SK-N-MC (cell line): ENCODE measurements around the gene FKBP5.

Source experiments
- DNase-seq: peaks from one replicate; pipeline ENCODE4 v3.0.0-alpha.2; 2011; ENCODE audit warnings: low read depth, low spot score
- H3K27ac ChIP-seq: fragments of 200-600 bp; sonication (generic); 2 replicates; pipeline ENCODE4 v1.5.1; 2016; ENCODE audit warnings: mixed run types
- H3K36me3 ChIP-seq: fragments of 200-600 bp; sonication (generic); 2 replicates; pipeline ENCODE4 v1.6.1; 2017; ENCODE audit warnings: antibody characterized with exemption, low read length, mixed read lengths; ENCODE audit not compliant: insufficient read depth
- H3K4me3 ChIP-seq: fragments of 200-600 bp; sonication (generic); 2 replicates; pipeline ENCODE4 v1.5.1; 2016
- H3K9ac ChIP-seq: fragments of 200-600 bp; sonication (generic); 2 replicates; pipeline ENCODE4 v1.8.0; 2017; ENCODE audit warnings: mixed run types, mixed read lengths; ENCODE audit not compliant: insufficient read length
- H3K9me3 ChIP-seq: fragments of 200-600 bp; sonication (generic); 2 replicates; pipeline ENCODE4 v1.6.1; 2017; ENCODE audit warnings: low read depth, mild to moderate bottlenecking, antibody characterized with exemption, low read length, moderate library complexity, mixed read lengths
- EZH2 ChIP-seq: fragments of 200-600 bp; sonication (generic); IDR thresholded peaks from one replicate; pipeline ENCODE4 v1.6.1; 2017; ENCODE audit warnings: antibody characterized with exemption
- FOXP2 ChIP-seq: optimal IDR thresholded peaks from 2 replicates; pipeline ENCODE3; 2011; ENCODE audit warnings: mild to moderate bottlenecking, moderate library complexity; ENCODE audit not compliant: insufficient read depth; ENCODE audit errors: extremely low read length, control extremely low read depth
- POLR2AphosphoS5 ChIP-seq: IDR thresholded peaks from 2 replicates; pipeline ENCODE4 v1.6.1; 2012; ENCODE audit warnings: mild to moderate bottlenecking, low read depth, low read length, borderline replicate concordance

FKBP5 gene

GRCh38 chr6:35686436-35686835, 2.3 kb downstream of the FKBP5 start:
- no peak overlapping the region for H3K27ac ChIP-seq
- H3K36me3 ChIP-seq: no peaks in the 10 kb centered on the region
- peak overlapping the region; percentile 80 for H3K9ac ChIP-seq
- TF ChIP-seq POLR2AphosphoS5: no peak
- TF ChIP-seq FOXP2: no peak
- TF ChIP-seq EZH2: no peak
- no peaks in the 10 kb centered on the region for H3K9me3 ChIP-seq
- DNase-seq: no peak
- H3K4me3 ChIP-seq: peak overlapping the region; percentile 98

GRCh38 chr6:35683267-35683666, 5.4 kb downstream of the FKBP5 start:
- no peak for TF ChIP-seq POLR2AphosphoS5
- TF ChIP-seq FOXP2: no peak
- no peak for TF ChIP-seq EZH2
- Histone ChIP-seq H3K27ac (no peak overlapping the region), H3K4me3 (no peak overlapping the region), H3K9ac (no peak overlapping the region), H3K36me3 (0 out of 2 replicates have a peak, but pooled peaks cover 7% of the 10 kb centered on the region), H3K9me3 (no peaks in the 10 kb centered on the region)
- no peak for DNase-seq

GRCh38 chr6:35681298-35681697, 7.4 kb downstream of the FKBP5 start:
- no peak overlapping the region for H3K4me3 ChIP-seq
- H3K9me3 ChIP-seq: no peaks in the 10 kb centered on the region
- H3K36me3 ChIP-seq: 0 out of 2 replicates have a peak, but pooled peaks cover 7% of the 10 kb centered on the region
- no peak overlapping the region for H3K9ac ChIP-seq
- 0 out of 2 replicates have a peak overlapping the region, but pooled peaks have one; percentile 10 for H3K27ac ChIP-seq
- DNase-seq: no peak
- TF ChIP-seq FOXP2 (no peak), POLR2AphosphoS5 (no peak), EZH2 (no peak)

GRCh38 chr6:35679399-35679798, 9.3 kb downstream of the FKBP5 start:
- TF ChIP-seq POLR2AphosphoS5 (no peak), FOXP2 (no peak), EZH2 (no peak)
- Histone ChIP-seq H3K9me3 (no peaks in the 10 kb centered on the region), H3K9ac (no peak overlapping the region), H3K27ac (no peak overlapping the region), H3K4me3 (no peak overlapping the region), H3K36me3 (0 out of 2 replicates have a peak, but pooled peaks cover 7% of the 10 kb centered on the region)
- DNase-seq: no peak

GRCh38 chr6:35678814-35679213, 9.9 kb downstream of the FKBP5 start:
- H3K36me3 ChIP-seq: 0 out of 2 replicates have a peak, but pooled peaks cover 7% of the 10 kb centered on the region
- DNase-seq: no peak
- H3K9me3 ChIP-seq: no peaks in the 10 kb centered on the region
- no peak overlapping the region for H3K4me3 ChIP-seq
- TF ChIP-seq POLR2AphosphoS5: no peak
- TF ChIP-seq FOXP2: no peak
- TF ChIP-seq EZH2: no peak
- peak overlapping the region; percentile 51 for H3K27ac ChIP-seq
- H3K9ac ChIP-seq: no peak overlapping the region

GRCh38 chr6:35678021-35678654, 10.6 kb downstream of the FKBP5 start:
- TF ChIP-seq FOXP2 (no peak), EZH2 (no peak), POLR2AphosphoS5 (no peak)
- H3K36me3 ChIP-seq: 0 out of 2 replicates have a peak, but pooled peaks cover 7% of the 10 kb centered on the region
- no peak for DNase-seq

GRCh38 chr6:35677456-35677855, 11.3 kb downstream of the FKBP5 start:
- no peak for TF ChIP-seq POLR2AphosphoS5
- TF ChIP-seq FOXP2: no peak
- no peak for TF ChIP-seq EZH2
- peak overlapping the region; percentile 51; the same call in 1 of the 2 replicates for H3K27ac ChIP-seq
- DNase-seq: no peak
- H3K36me3 ChIP-seq: 0 out of 2 replicates have a peak, but pooled peaks cover 7% of the 10 kb centered on the region
- no peak overlapping the region for H3K9ac ChIP-seq
- no peak overlapping the region for H3K4me3 ChIP-seq
- no peaks in the 10 kb centered on the region for H3K9me3 ChIP-seq

More at GRCh38 chr6:35678021-35678654, 10.6 kb downstream of the FKBP5 start:
- Histone ChIP-seq H3K4me3 (no peak overlapping the region), H3K9ac (no peak overlapping the region), H3K9me3 (no peaks in the 10 kb centered on the region), H3K27ac (peak overlapping the region; percentile 51)

GRCh38 chr6:35675871-35676459, 12.8 kb downstream of the FKBP5 start:
- no peaks in the 10 kb centered on the region for H3K9me3 ChIP-seq
- peak overlapping the region; percentile 56 for H3K9ac ChIP-seq
- 0 out of 2 replicates have a peak, but pooled peaks cover 7% of the 10 kb centered on the region for H3K36me3 ChIP-seq
- TF ChIP-seq POLR2AphosphoS5 (no peak), FOXP2 (no peak), EZH2 (no peak)
- peak overlapping the region; percentile 72 for H3K27ac ChIP-seq
- no peak for DNase-seq
- peak overlapping the region; percentile 55 for H3K4me3 ChIP-seq

GRCh38 chr6:35674594-35674993, 14.1 kb downstream of the FKBP5 start:
- Histone ChIP-seq H3K9me3 (no peaks in the 10 kb centered on the region), H3K4me3 (no peak overlapping the region), H3K36me3 (0 out of 2 replicates have a peak, but pooled peaks cover 7% of the 10 kb centered on the region), H3K27ac (peak overlapping the region; percentile 66; the same call in 1 of the 2 replicates), H3K9ac (no peak overlapping the region)
- no peak for DNase-seq
- TF ChIP-seq POLR2AphosphoS5: no peak
- no peak for TF ChIP-seq EZH2
- TF ChIP-seq FOXP2: no peak
